Measurements from ENCODE around the gene ITGA2.
"Not testable (repeated sequence)": the region's sequence is repeated elsewhere in the genome, so short reads cannot be mapped to it uniquely, and the experiment has no call there.

The ITGA2 gene

GRCh38 chr5:52989025-52989780 is at the start of gene ITGA2:
TSS of gene ITGA2 (plus strand) at chr5:52989352. CDS start at chr5:52989469, 117 bp downstream.
- DNase-seq (ENCODE audit: low read depth), result no peak

GRCh38 chr5:52943285-52943684 is 45.9 kb upstream of the ITGA2 start:
- no peak for DNase-seq (ENCODE audit: low read depth)

- DNase-seq (ENCODE audit: low read depth), result no peak
These were observed 45.3 kb upstream of the ITGA2 start for GRCh38 chr5:52943808-52944207.

GRCh38 chr5:52945040-52945439 is 44.1 kb upstream of the ITGA2 start:
- no peak for DNase-seq (ENCODE audit: low read depth)

- DNase-seq (ENCODE audit: low read depth), result no peak
These were observed 41.9 kb upstream of the ITGA2 start for GRCh38 chr5:52947208-52947607.

- DNase-seq (ENCODE audit: low read depth), result no peak
These were observed 41.3 kb upstream of the ITGA2 start for GRCh38 chr5:52947851-52948250.

GRCh38 chr5:52948418-52949076 is 40.6 kb upstream of the ITGA2 start:
- no peak for DNase-seq (ENCODE audit: low read depth)

GRCh38 chr5:52950686-52951085 is 38.5 kb upstream of the ITGA2 start:
- DNase-seq (ENCODE audit: low read depth), result no peak

GRCh38 chr5:52952483-52952882 is 36.7 kb upstream of the ITGA2 start:
- DNase-seq (ENCODE audit: low read depth), result no peak

GRCh38 chr5:52956014-52956413 is 33.1 kb upstream of the ITGA2 start:
- no peak for DNase-seq (ENCODE audit: low read depth)

- no peak for DNase-seq (ENCODE audit: low read depth)
These were observed 32.0 kb upstream of the ITGA2 start for GRCh38 chr5:52956915-52957747.

GRCh38 chr5:52961274-52961681 is 27.9 kb upstream of the ITGA2 start:
- no peak for DNase-seq (ENCODE audit: low read depth)

GRCh38 chr5:52963636-52964035 is 25.5 kb upstream of the ITGA2 start:
- DNase-seq (ENCODE audit: low read depth), result no peak

- no peak for DNase-seq (ENCODE audit: low read depth)
These were observed 25.0 kb upstream of the ITGA2 start for GRCh38 chr5:52964138-52964537.

- not testable (repeated sequence) for DNase-seq (ENCODE audit: low read depth)
These were observed 13.0 kb upstream of the ITGA2 start for GRCh38 chr5:52976157-52976556.

GRCh38 chr5:52977264-52977897 is 11.8 kb upstream of the ITGA2 start:
- no peak for DNase-seq (ENCODE audit: low read depth)

GRCh38 chr5:52981507-52981906 is 7.6 kb upstream of the ITGA2 start:
- no peak for DNase-seq (ENCODE audit: low read depth)

- no peak for DNase-seq (ENCODE audit: low read depth)
These were observed 5.2 kb upstream of the ITGA2 start for GRCh38 chr5:52983731-52984636.

- DNase-seq (ENCODE audit: low read depth), result no peak
These were observed 3.8 kb upstream of the ITGA2 start for GRCh38 chr5:52985306-52985705.

GRCh38 chr5:52987711-52988331 is 1.3 kb upstream of the ITGA2 start:
- no peak for DNase-seq (ENCODE audit: low read depth)
